ENCODE measurements around the gene RALA.

The RALA gene

DNA sequence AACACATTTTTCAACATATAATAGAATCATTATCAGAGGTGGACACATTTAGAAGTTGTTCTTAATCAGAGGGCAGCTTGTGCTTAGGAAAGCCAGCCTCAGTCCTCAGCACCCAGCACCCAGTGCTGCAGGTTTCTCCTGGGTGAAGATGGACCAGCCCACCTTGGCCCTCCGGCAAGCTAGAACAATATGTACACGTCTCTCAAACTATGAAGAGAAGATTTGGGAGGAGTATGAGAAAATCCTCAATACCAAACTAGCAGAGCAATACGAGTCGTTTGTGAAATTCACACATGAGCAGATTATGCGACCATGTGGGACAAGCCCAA, 13.5 kb upstream of the RALA start:
- no peak for DNase-seq (ENCODE audit: extremely low read depth in 1 of 2, low read depth in 1 of 2)

- DNase-seq (ENCODE audit: extremely low read depth in 1 of 2, low read depth in 1 of 2): no peak
These were observed 9.8 kb upstream of the RALA start for GRCh38 chr7:39613577-39613976.

DNA sequence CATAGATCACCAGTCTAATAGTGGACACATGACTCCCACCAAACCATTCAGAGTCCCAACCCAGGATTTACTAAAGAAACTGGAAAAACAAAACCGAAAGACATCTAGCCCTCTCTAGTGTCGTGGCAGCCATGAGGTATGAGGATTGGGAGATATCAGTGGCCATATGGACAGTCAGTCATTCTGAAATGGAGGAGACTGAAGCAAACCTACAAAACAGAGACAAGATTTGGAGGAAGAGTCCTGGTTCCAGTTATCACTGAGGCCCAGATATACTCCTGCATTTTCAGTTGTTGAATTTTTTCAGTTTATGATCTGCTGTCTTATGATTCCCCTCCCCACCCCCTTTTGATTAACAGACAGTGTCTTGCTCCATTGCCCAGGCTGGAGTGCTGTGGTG, 9.1 kb upstream of the RALA start:
- DNase-seq (ENCODE audit: extremely low read depth in 1 of 2, low read depth in 1 of 2): no peak

- no peak for DNase-seq (ENCODE audit: extremely low read depth in 1 of 2, low read depth in 1 of 2)
These were observed 7.9 kb upstream of the RALA start for GRCh38 chr7:39615350-39615975.

- no peak for DNase-seq (ENCODE audit: extremely low read depth in 1 of 2, low read depth in 1 of 2)
These were observed 7.2 kb upstream of the RALA start for GRCh38 chr7:39616138-39616537.

DNA sequence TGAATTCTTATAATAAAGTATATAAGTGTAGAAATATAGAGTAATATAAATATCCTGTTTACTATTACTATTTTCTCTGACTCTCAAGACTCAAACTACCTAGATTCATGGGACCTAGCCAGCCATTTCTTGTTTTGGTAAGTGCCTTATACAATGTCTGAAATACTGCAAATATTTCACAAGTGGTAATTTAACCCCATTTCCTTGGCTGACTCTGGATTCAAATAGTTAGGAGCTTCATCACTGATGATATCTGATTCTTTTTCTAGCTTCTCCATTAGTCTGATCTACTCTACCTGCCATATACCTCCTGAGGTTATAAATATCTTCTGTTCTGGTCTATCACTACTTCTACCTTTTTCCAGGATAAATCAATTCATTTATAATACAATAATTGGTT, 6.4 kb upstream of the RALA start:
- no peak for DNase-seq (ENCODE audit: extremely low read depth in 1 of 2, low read depth in 1 of 2)

DNA sequence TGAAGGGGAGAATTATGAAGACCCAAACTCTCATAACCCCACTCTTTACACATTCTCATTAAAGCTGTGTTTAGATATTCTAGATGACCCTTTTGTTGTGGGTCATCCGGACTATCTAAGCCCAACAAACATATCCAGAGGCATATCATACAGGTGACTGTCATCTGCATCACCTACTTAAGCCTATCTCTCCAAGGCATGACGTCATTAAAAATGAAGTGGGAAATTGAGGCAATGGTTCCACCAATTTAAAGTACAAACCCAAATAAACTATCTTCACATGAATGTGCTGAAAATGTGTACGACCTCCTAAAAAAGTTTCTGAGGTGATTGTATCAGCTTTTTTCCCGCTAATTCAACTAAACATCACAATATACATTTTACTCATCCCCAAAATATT, 4.5 kb upstream of the RALA start:
- no peak for DNase-seq (ENCODE audit: extremely low read depth in 1 of 2, low read depth in 1 of 2)

DNA sequence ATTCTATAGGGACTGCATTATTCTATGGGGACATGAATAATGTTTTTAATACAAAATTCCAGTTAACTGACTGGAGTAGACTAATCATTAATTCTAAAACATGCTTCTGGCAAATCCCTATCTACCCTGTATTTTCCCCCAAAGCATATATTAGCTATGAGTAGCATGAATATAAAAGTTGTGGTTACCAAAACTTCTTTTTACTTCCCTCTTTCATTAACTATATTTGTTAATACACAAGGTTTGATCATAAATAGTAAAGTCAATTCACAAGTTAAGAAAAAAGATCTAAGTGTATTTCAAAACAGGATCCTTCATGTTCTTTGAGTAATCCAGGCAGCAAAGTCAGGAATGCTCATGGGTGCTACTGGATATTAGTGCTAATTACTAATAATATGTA, 2.9 kb upstream of the RALA start:
- DNase-seq (ENCODE audit: extremely low read depth in 1 of 2, low read depth in 1 of 2): no peak

- no peak for DNase-seq (ENCODE audit: extremely low read depth in 1 of 2, low read depth in 1 of 2)
These were observed 2.1 kb upstream of the RALA start for GRCh38 chr7:39621261-39621660.

GRCh38 chr7:39621784-39622411, 1.5 kb upstream of the RALA start:
- no peak for DNase-seq (ENCODE audit: extremely low read depth in 1 of 2, low read depth in 1 of 2)

GRCh38 chr7:39622609-39623008, 763 bp upstream of the RALA start:
- no peak for DNase-seq (ENCODE audit: extremely low read depth in 1 of 2, low read depth in 1 of 2)

- no peak for DNase-seq (ENCODE audit: extremely low read depth in 1 of 2, low read depth in 1 of 2)
These were observed 515 bp downstream of the RALA start for GRCh38 chr7:39623732-39624441.

GRCh38 chr7:39624442-39624807, 1.1 kb downstream of the RALA start:
- no peak for DNase-seq (ENCODE audit: extremely low read depth in 1 of 2, low read depth in 1 of 2)

DNA sequence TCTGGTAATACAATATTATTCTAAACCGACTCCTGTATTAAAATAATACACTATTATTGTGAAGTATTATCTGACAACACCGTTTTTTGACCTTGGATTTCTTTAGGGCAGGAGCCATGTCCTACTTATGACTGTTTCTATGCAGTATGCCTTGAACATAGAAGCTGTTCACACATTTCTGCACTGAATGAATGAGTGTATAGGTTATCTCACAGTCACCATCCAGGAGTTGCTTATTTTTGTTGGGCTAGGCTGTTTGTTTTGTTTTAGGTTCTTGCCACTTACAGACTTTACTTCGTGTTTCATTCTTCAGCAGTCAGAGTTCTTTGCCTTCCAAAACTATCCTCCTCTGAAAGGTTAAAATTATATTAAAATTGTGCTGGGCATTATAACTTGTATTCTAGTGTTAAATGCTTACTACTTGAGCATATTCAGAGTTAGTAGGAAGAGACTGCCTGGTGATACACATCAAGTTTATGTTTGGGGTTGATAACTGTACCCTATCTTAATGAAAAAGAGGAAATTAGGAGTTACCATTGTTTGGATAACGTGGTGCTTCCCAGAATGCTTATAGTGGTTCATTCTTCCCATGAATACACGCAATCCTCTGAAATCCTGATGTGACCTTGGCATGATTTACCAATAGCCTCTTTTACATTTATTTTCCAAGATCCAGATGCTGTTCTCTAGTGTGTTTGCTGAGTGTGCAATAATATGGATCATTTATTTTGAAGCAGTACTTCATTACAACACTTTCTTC, 1.7 kb downstream of the RALA start:
- DNase-seq (ENCODE audit: extremely low read depth in 1 of 2, low read depth in 1 of 2): no peak

GRCh38 chr7:39631736-39632308, 8.4 kb downstream of the RALA start:
- DNase-seq (ENCODE audit: extremely low read depth in 1 of 2, low read depth in 1 of 2): no peak

GRCh38 chr7:39633563-39634477, 10.4 kb downstream of the RALA start:
- DNase-seq (ENCODE audit: extremely low read depth in 1 of 2, low read depth in 1 of 2): no peak

DNA sequence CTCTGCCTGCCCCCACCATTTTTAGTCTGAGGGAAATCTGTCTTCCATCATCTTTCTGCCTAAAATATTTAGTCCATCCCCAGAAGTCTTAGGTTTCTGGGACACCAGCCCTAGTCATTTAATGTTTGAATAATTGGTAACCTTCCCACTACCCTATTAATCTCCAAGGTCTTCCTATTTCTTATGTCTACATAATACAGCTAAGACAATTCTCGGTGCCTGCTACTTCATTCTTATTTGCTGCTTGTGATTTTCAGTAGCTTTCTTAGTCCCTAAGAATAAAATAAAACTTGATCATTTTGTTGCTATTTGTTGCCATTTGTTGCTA, 11.1 kb downstream of the RALA start:
- no peak for DNase-seq (ENCODE audit: extremely low read depth in 1 of 2, low read depth in 1 of 2)

DNA sequence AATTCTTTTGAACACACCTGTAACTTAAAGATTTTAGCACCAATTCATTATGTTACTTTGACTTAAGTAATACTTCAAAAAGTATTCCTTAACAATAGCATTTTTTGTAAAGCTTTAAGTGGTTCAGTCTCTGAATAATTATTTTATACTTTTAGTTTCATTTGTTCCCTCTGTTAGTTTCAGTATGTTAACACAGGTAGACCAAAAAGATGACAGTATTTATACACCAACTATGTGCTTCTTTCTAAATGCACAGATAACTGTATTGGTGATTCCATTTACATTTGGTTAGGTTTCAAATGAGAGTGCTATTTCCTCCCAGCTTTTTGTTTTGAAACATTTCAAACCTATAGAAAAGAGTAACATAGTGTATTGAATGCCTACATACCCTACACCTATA, 14.0 kb downstream of the RALA start:
- DNase-seq (ENCODE audit: extremely low read depth in 1 of 2, low read depth in 1 of 2): no peak

GRCh38 chr7:39637963-39638485, 14.7 kb downstream of the RALA start:
- DNase-seq (ENCODE audit: extremely low read depth in 1 of 2, low read depth in 1 of 2): no peak

DNA sequence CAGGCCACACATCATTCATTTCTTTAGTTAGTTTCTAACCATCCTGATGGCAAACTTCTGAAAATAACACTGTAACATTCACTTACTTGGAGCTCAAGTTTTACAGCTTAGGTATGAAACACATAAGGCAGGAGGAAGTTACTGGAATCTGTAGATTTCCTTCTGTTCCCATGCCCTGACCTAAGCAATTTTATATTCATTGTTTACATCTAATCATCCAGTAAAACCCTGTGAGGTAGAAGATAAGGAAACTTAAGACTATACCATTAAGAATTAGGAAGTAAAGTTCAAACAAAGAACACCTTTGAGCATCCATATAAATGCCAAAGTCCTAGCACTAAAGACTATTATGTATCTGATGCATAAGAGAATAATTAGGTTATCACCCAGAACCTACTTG, 19.5 kb downstream of the RALA start:
- no peak for DNase-seq (ENCODE audit: extremely low read depth in 1 of 2, low read depth in 1 of 2)
